BLaER1 (cell line): Measurements from ENCODE around the gene NR3C1.
A peak's percentile ranks its signal among the peaks of the same experiment; 100 is the strongest.

Source experiments
- H3K27ac ChIP-seq: shearing (Covaris generic); formaldehyde crosslinking; 2 replicates; pipeline ENCODE4 v1.8.1; 2022
- H3K27me3 ChIP-seq: shearing (Covaris generic); formaldehyde crosslinking; 2 replicates; pipeline ENCODE4 v1.8.1; 2022
- H3K36me3 ChIP-seq: shearing (Covaris generic); formaldehyde crosslinking; 2 replicates; pipeline ENCODE4 v1.8.1; 2022
- H3K4me1 ChIP-seq: shearing (Covaris generic); formaldehyde crosslinking; 2 replicates; pipeline ENCODE4 v1.8.1; 2022
- H3K4me2 ChIP-seq: shearing (Covaris generic); formaldehyde crosslinking; 2 replicates; pipeline ENCODE4 v1.8.1; 2022
- H3K4me3 ChIP-seq: shearing (Covaris generic); formaldehyde crosslinking; 2 replicates; pipeline ENCODE4 v1.8.1; 2022
- H3K9ac ChIP-seq: shearing (Covaris generic); formaldehyde crosslinking; 2 replicates; pipeline ENCODE4 v1.8.1; 2022
- H3K9me3 ChIP-seq: shearing (Covaris generic); formaldehyde crosslinking; 2 replicates; pipeline ENCODE4 v1.8.1; 2022
- H4K20me1 ChIP-seq: shearing (Covaris generic); formaldehyde crosslinking; 2 replicates; pipeline ENCODE4 v1.8.1; 2022
- Cebpa-rat ChIP-seq: shearing (Covaris generic); IDR thresholded peaks from 2 replicates; pipeline ENCODE4 v1.8.1; 2022

NR3C1 gene

DNA sequence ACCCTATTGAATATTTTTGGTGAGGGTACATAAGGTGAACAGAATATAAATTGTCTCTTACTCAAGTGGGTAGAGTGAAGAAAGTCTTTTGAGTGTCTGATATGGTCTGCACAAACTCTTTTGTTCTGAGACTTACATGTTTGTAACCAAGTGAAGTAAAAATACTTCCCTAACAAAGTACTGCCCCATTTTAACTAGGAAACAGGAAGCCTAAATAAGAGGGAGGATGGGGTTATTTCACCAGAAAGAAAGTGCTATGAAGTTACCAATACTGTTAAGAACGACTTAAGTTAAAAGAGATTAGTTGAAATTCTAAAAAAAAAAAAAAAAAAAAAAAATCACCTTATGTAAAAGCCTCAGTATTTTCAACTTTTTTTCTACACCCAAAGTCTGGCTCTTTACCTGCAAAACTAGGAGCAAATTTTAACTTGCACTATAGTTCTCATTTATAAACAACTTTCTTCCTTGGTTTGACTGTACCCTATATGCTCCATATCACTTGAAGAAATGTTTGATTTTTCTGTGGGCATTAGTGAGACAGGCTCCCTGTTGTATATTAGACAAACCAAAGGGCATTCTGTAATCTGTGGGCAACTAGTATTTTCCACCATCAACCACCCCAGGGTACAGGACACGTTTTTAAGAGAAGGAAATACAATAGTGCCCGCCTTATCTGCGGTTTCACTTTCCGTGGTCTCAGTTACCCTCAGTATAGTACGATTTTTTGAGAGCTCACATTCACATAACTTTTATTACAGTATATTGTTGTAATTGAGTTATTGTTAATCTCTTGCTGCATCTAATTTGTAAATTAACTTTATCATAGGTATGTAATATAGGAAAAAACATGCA lies 127.7 kb downstream of the NR3C1 start:
- H3K9ac ChIP-seq, result no peak overlapping the region
- no peak overlapping the region for H3K4me3 ChIP-seq
- H3K4me1 ChIP-seq, result no peaks in the 10 kb centered on the region
- no peak overlapping the region for H3K4me2 ChIP-seq
- H3K36me3 ChIP-seq, result peaks cover 31% of the 10 kb centered on the region
- H3K27me3 ChIP-seq, result no peaks in the 10 kb centered on the region
- no peak overlapping the region for H3K27ac ChIP-seq
- no peak for TF ChIP-seq Cebpa-rat
- H4K20me1 ChIP-seq, result no peaks in the 10 kb centered on the region; the same call in 1 of the 2 replicates
- no peaks in the 10 kb centered on the region for H3K9me3 ChIP-seq

GRCh38 chr5:143274952-143275351 lies 128.5 kb downstream of the NR3C1 start:
- H3K4me1 ChIP-seq, result no peaks in the 10 kb centered on the region
- no peak overlapping the region for H3K4me3 ChIP-seq
- H4K20me1 ChIP-seq, result no peaks in the 10 kb centered on the region
- H3K36me3 ChIP-seq, result peaks cover 25% of the 10 kb centered on the region
- H3K27me3 ChIP-seq, result no peaks in the 10 kb centered on the region
- no peak overlapping the region for H3K4me2 ChIP-seq
- no peak for TF ChIP-seq Cebpa-rat
- no peak overlapping the region for H3K27ac ChIP-seq
- H3K9ac ChIP-seq, result no peak overlapping the region
- H3K9me3 ChIP-seq, result 0 out of 2 replicates have a peak, but pooled peaks cover 3% of the 10 kb centered on the region

DNA sequence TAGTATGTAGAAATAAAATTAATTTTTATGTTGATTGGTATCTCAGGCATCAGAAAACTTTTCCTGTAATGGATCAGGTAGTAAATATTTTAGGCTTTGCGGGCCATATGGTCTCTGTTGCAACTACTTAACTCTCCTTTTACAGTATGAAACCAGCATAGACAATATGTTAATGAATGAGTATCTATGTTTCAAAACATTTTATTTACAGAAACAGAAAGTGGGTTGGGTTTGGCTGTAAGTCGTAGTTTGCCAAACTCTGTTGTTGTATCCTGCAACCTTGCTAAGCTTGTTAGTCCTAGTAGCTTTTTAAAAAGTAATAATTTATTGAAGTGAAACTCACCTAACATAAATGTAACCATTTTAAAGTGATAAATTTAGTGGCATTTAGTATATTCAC lies 132.1 kb downstream of the NR3C1 start:
- no peak for TF ChIP-seq Cebpa-rat
- H4K20me1 ChIP-seq, result no peaks in the 10 kb centered on the region
- no peak overlapping the region for H3K27ac ChIP-seq
- H3K9me3 ChIP-seq, result peaks cover 13% of the 10 kb centered on the region
- H3K4me3 ChIP-seq, result no peak overlapping the region
- H3K4me1 ChIP-seq, result no peaks in the 10 kb centered on the region
- H3K9ac ChIP-seq, result no peak overlapping the region
- no peaks in the 10 kb centered on the region for H3K27me3 ChIP-seq
- H3K36me3 ChIP-seq, result no peaks in the 10 kb centered on the region; the same call in 1 of the 2 replicates
- no peak overlapping the region for H3K4me2 ChIP-seq

- peaks cover 13% of the 10 kb centered on the region for H3K9me3 ChIP-seq
- H3K27me3 ChIP-seq, result no peaks in the 10 kb centered on the region
- H3K9ac ChIP-seq, result no peak overlapping the region
- no peaks in the 10 kb centered on the region for H4K20me1 ChIP-seq
- no peak overlapping the region for H3K27ac ChIP-seq
- no peaks in the 10 kb centered on the region for H3K4me1 ChIP-seq
- H3K4me3 ChIP-seq, result no peak overlapping the region
- H3K36me3 ChIP-seq, result no peaks in the 10 kb centered on the region
- no peak for TF ChIP-seq Cebpa-rat
- H3K4me2 ChIP-seq, result no peak overlapping the region
Observed at GRCh38 chr5:143268388-143268787, 135.1 kb downstream of the NR3C1 start.

GRCh38 chr5:143267186-143267585 lies 136.3 kb downstream of the NR3C1 start:
- H3K4me3 ChIP-seq, result no peak overlapping the region
- no peaks in the 10 kb centered on the region for H3K36me3 ChIP-seq
- H4K20me1 ChIP-seq, result no peaks in the 10 kb centered on the region
- peaks cover 13% of the 10 kb centered on the region for H3K9me3 ChIP-seq
- no peak overlapping the region for H3K9ac ChIP-seq
- TF ChIP-seq Cebpa-rat, result no peak
- no peak overlapping the region for H3K4me2 ChIP-seq
- H3K27ac ChIP-seq, result no peak overlapping the region
- no peaks in the 10 kb centered on the region for H3K27me3 ChIP-seq
- H3K4me1 ChIP-seq, result no peaks in the 10 kb centered on the region

DNA sequence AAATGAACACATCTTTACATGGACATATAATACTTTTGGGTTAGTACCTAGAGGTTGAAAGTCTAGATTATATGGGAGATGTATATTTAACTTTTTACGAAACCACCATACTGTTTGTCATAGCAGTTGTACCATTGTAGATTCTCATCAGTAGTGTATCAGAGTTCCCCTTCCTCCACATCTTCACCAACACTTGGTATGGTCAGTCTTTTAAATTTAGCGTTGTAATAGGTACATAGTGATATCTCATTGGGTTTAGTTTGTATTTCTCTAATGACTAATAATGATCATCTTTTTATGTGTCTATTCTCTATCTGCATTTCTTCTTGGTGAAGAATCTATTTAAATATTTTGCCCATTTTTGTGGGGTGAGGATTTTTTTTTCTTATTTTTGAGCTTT lies 137.5 kb downstream of the NR3C1 start:
- no peak overlapping the region for H3K4me3 ChIP-seq
- no peaks in the 10 kb centered on the region for H4K20me1 ChIP-seq
- peaks cover 13% of the 10 kb centered on the region for H3K9me3 ChIP-seq
- no peak overlapping the region for H3K9ac ChIP-seq
- no peak overlapping the region for H3K4me2 ChIP-seq
- no peak overlapping the region for H3K27ac ChIP-seq
- no peak for TF ChIP-seq Cebpa-rat
- H3K36me3 ChIP-seq, result no peaks in the 10 kb centered on the region
- no peaks in the 10 kb centered on the region for H3K4me1 ChIP-seq
- no peaks in the 10 kb centered on the region for H3K27me3 ChIP-seq

DNA sequence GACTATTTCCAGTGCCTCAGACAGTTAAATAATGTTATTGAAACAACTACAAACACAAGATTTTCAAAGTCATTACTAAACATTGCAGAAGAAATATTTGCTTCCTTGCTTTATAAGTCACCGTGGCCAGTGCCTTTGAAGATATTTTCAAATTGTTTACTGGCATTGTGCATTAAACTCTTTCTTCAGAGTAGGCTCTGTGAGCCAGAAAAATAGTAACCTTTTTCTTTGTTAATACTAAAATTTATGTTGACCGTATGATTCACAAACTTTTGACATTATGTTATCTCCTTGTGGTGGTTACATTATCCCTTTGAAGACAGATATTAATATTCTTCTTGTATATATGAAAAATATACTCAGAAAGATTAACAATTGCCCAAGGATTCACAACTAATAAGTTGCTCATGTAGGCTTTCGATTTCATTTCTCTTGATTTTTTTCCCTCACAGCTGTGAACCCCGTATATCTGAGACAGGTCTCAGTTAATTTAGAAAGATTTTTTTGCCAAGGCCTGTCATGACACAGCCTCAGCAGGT lies 140.1 kb downstream of the NR3C1 start:
- Histone ChIP-seq H3K27ac (no peak overlapping the region), H3K27me3 (no peaks in the 10 kb centered on the region), H3K4me3 (no peak overlapping the region), H4K20me1 (no peaks in the 10 kb centered on the region), H3K9me3 (peaks cover 9% of the 10 kb centered on the region), H3K9ac (no peak overlapping the region), H3K36me3 (no peaks in the 10 kb centered on the region), H3K4me2 (no peak overlapping the region), H3K4me1 (no peaks in the 10 kb centered on the region)
- TF ChIP-seq Cebpa-rat, result no peak

- Histone ChIP-seq H4K20me1 (no peaks in the 10 kb centered on the region), H3K36me3 (no peaks in the 10 kb centered on the region), H3K4me2 (no peak overlapping the region), H3K4me3 (no peak overlapping the region), H3K9me3 (peaks cover 9% of the 10 kb centered on the region), H3K27ac (no peak overlapping the region), H3K4me1 (no peaks in the 10 kb centered on the region), H3K27me3 (no peaks in the 10 kb centered on the region), H3K9ac (no peak overlapping the region)
- no peak for TF ChIP-seq Cebpa-rat
Observed at GRCh38 chr5:143262393-143263174, 140.9 kb downstream of the NR3C1 start.

DNA sequence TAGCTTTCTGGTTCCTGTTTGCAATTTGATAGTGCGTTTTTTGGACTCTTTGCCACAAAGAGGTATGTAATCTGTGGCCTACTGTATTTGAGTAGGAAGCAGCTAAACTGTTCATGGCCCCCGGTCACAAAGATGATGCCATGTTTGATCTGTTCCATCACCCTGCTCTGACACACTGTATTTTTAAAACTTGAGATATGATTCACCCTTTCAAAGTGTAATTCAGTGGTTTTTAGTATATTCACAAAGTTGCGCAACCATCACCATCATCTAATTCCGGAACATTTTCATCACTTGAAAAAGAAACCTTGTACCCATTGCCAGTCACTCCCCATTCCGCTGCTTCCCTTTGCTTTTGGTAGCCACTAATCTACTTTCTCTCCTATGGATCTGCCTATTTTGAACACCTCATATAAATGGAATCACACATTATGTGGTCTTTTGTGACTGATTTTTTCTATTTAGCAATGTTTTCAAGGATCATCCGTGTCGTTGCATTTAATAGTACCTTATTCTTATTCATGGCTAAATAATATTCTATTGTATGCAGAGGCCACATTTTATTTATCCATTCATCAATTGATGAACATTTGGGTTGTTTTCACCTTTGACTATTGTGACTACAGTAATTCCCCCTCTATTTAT lies 141.6 kb downstream of the NR3C1 start:
- TF ChIP-seq Cebpa-rat, result peak; percentile 87; the same call in 1 of the 2 replicates

More for the DNA sequence above, 141.6 kb downstream of the NR3C1 start:
- Histone ChIP-seq H3K4me3 (no peak overlapping the region), H3K4me2 (no peak overlapping the region), H3K36me3 (no peaks in the 10 kb centered on the region), H3K27ac (no peak overlapping the region), H3K9me3 (peaks cover 2% of the 10 kb centered on the region; the same call in 1 of the 2 replicates), H3K4me1 (no peaks in the 10 kb centered on the region), H3K27me3 (no peaks in the 10 kb centered on the region), H3K9ac (no peak overlapping the region), H4K20me1 (no peaks in the 10 kb centered on the region)
